ENCODE measurements around the gene DNM2. TPM values are rescaled to one million over a fixed set of nuclear protein-coding genes. Genes with fewer than 3 reads are reported as not detected.
A peak's percentile ranks its signal among the peaks of the same experiment; 100 is the strongest.

DNM2 gene
- total and polyA plus RNA-seq, 2 of the 13 experiments (the other 11 are each of a cell fraction or from before 2014, with no cell fraction given), result 41.7 to 59.8 TPM

DNA sequence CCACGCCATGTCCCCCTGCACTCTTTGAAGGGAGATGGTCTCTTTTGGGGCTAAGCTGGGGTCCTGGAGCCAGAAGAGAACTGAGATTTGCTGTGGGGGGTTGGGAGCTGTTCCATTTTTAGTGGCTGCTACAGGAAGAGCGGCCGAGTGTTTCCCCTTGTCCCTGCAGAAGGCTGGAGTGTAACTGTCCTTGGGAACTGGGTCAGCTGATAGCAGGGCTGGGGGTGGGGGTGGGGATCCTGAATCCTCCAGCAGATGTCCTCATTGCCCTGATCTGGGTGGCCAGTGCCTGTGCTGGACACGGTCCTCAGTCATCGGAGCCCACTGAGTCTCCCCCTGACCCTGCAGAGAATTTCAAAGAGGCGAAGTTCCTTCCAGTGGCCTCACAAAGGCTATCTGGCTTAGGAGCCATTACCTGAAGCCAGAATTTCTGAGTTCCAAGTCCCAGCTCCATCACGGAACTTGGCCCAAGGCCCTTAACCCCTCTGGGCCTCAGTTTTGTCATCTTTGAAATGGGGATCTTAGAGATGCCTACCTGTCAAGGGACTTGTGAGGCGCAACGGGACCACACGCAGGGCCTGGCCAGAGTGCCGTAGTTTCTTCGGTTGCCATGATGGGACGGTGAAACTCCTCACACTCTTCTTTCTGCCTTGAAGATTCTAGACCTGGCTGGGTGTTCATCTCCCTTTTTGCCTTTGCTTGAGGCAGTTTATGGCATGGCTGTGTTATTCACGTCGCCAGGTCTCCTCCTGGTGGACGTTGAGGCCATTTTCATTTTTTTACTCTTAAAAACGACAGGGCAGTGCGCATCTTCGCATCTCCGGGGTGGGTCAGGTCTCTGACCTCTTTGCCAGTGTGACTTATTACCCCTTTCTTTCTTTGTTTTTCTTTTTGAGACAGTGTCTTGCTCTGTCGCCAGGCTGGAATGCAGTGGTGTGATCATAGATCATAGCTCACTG, 51.9 kb downstream of the DNM2 start (continued):
- TF ChIP-seq, protein P1, sequence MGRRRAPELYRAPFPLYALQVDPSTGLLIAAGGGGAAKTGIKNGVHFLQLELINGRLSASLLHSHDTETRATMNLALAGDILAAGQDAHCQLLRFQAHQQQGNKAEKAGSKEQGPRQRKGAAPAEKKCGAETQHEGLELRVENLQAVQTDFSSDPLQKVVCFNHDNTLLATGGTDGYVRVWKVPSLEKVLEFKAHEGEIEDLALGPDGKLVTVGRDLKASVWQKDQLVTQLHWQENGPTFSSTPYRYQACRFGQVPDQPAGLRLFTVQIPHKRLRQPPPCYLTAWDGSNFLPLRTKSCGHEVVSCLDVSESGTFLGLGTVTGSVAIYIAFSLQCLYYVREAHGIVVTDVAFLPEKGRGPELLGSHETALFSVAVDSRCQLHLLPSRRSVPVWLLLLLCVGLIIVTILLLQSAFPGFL (CRISPR knock-in tag; IDR thresholded peaks at IDR 0.05), result no peak
- TF ChIP-seq KDM3A (CRISPR knock-in tag; IDR thresholded peaks at IDR 0.05; ENCODE audit: low read depth), result no peak
- no peak for TF ChIP-seq ZNF367 (CRISPR knock-in tag; IDR thresholded peaks at IDR 0.05; ENCODE audit: borderline replicate concordance)
- TF ChIP-seq, protein P2, sequence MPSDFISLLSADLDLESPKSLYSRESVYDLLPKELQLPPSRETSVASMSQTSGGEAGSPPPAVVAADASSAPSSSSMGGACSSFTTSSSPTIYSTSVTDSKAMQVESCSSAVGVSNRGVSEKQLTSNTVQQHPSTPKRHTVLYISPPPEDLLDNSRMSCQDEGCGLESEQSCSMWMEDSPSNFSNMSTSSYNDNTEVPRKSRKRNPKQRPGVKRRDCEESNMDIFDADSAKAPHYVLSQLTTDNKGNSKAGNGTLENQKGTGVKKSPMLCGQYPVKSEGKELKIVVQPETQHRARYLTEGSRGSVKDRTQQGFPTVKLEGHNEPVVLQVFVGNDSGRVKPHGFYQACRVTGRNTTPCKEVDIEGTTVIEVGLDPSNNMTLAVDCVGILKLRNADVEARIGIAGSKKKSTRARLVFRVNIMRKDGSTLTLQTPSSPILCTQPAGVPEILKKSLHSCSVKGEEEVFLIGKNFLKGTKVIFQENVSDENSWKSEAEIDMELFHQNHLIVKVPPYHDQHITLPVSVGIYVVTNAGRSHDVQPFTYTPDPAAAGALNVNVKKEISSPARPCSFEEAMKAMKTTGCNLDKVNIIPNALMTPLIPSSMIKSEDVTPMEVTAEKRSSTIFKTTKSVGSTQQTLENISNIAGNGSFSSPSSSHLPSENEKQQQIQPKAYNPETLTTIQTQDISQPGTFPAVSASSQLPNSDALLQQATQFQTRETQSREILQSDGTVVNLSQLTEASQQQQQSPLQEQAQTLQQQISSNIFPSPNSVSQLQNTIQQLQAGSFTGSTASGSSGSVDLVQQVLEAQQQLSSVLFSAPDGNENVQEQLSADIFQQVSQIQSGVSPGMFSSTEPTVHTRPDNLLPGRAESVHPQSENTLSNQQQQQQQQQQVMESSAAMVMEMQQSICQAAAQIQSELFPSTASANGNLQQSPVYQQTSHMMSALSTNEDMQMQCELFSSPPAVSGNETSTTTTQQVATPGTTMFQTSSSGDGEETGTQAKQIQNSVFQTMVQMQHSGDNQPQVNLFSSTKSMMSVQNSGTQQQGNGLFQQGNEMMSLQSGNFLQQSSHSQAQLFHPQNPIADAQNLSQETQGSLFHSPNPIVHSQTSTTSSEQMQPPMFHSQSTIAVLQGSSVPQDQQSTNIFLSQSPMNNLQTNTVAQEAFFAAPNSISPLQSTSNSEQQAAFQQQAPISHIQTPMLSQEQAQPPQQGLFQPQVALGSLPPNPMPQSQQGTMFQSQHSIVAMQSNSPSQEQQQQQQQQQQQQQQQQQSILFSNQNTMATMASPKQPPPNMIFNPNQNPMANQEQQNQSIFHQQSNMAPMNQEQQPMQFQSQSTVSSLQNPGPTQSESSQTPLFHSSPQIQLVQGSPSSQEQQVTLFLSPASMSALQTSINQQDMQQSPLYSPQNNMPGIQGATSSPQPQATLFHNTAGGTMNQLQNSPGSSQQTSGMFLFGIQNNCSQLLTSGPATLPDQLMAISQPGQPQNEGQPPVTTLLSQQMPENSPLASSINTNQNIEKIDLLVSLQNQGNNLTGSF (CRISPR knock-in tag; IDR thresholded peaks at IDR 0.05), result no peak
- TF ChIP-seq ZNF547 (CRISPR knock-in tag; IDR thresholded peaks at IDR 0.05), result peak; percentile 48; the same call in 1 of the 2 replicates
- no peak for TF ChIP-seq ZNF30 (CRISPR knock-in tag; IDR thresholded peaks at IDR 0.05)
- no peak for TF ChIP-seq ZZZ3 (CRISPR knock-in tag; IDR thresholded peaks at IDR 0.05; ENCODE audit: borderline replicate concordance)
- TF ChIP-seq, protein P3, sequence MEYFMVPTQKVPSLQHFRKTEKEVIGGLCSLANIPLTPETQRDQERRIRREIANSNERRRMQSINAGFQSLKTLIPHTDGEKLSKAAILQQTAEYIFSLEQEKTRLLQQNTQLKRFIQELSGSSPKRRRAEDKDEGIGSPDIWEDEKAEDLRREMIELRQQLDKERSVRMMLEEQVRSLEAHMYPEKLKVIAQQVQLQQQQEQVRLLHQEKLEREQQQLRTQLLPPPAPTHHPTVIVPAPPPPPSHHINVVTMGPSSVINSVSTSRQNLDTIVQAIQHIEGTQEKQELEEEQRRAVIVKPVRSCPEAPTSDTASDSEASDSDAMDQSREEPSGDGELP (IDR thresholded peaks at IDR 0.05; ENCODE audit: borderline replicate concordance, low read depth), result peak; percentile 97
- no peak for TF ChIP-seq ZNF878 (CRISPR knock-in tag; IDR thresholded peaks at IDR 0.05)
- TF ChIP-seq KAT8 (CRISPR knock-in tag; IDR thresholded peaks at IDR 0.05), result no peak
- TF ChIP-seq, protein P4, sequence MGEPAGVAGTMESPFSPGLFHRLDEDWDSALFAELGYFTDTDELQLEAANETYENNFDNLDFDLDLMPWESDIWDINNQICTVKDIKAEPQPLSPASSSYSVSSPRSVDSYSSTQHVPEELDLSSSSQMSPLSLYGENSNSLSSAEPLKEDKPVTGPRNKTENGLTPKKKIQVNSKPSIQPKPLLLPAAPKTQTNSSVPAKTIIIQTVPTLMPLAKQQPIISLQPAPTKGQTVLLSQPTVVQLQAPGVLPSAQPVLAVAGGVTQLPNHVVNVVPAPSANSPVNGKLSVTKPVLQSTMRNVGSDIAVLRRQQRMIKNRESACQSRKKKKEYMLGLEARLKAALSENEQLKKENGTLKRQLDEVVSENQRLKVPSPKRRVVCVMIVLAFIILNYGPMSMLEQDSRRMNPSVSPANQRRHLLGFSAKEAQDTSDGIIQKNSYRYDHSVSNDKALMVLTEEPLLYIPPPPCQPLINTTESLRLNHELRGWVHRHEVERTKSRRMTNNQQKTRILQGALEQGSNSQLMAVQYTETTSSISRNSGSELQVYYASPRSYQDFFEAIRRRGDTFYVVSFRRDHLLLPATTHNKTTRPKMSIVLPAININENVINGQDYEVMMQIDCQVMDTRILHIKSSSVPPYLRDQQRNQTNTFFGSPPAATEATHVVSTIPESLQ (CRISPR knock-in tag; conservative IDR thresholded peaks at IDR 0.05), result no peak
- TF ChIP-seq, protein P5, sequence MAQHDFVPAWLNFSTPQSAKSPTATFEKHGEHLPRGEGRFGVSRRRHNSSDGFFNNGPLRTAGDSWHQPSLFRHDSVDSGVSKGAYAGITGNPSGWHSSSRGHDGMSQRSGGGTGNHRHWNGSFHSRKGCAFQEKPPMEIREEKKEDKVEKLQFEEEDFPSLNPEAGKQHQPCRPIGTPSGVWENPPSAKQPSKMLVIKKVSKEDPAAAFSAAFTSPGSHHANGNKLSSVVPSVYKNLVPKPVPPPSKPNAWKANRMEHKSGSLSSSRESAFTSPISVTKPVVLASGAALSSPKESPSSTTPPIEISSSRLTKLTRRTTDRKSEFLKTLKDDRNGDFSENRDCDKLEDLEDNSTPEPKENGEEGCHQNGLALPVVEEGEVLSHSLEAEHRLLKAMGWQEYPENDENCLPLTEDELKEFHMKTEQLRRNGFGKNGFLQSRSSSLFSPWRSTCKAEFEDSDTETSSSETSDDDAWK (CRISPR knock-in tag; IDR thresholded peaks at IDR 0.05), result no peak
- TF ChIP-seq MED1 (CRISPR knock-in tag; IDR thresholded peaks at IDR 0.05), result peak; percentile 24; the same call in 1 of the 2 replicates
- TF ChIP-seq ZMYM3 (CRISPR knock-in tag; IDR thresholded peaks at IDR 0.05), result peak; percentile 99
- no peak for TF ChIP-seq KLF13 (CRISPR knock-in tag; IDR thresholded peaks at IDR 0.05)
- TF ChIP-seq DR1 (CRISPR knock-in tag; IDR thresholded peaks at IDR 0.05), result no peak
- no peak for TF ChIP-seq ZNF180 (CRISPR knock-in tag; IDR thresholded peaks at IDR 0.05; ENCODE audit: borderline replicate concordance, low read depth)
- TF ChIP-seq SSRP1 (CRISPR knock-in tag; IDR thresholded peaks at IDR 0.05), result no peak
- no peak for TF ChIP-seq KLF16 (CRISPR knock-in tag; IDR thresholded peaks at IDR 0.05)

All from HepG2 (cell line).